Tibial nerve (tissue), 4 donors: ENCODE data around the gene GNAQ. TPM values are rescaled to one million over a fixed set of nuclear protein-coding genes. Genes with fewer than 3 reads are reported as not detected.
"Not testable (repeated sequence)": the region's sequence is repeated elsewhere in the genome, so short reads cannot be mapped to it uniquely, and the experiment has no call there.

Experiments
- DNase-seq, 2 donors: peaks; one replicate each; pipeline ENCODE4 v3.0.0-alpha.2; 2019; ENCODE audit warnings: low spot score in 2 of 2
- H3K27ac ChIP-seq, 4 donors: fragments of 200-600 bp; sonication (generic) in 3 of 4; one replicate each; pipeline ENCODE4 v1.5.1; 2017 to 2019; ENCODE audit warnings: mild to moderate bottlenecking in 1 of 4
- H3K27me3 ChIP-seq, 2 donors: fragments of 200-600 bp; sonication (generic) in 1 of 2; one replicate each; pipeline versions ENCODE4 v1.5.1 to v1.6.0; 2017 to 2019
- H3K36me3 ChIP-seq, 3 donors: fragments of 200-600 bp; sonication (generic); one replicate each; pipeline ENCODE4 v1.5.1; 2018 to 2019
- H3K4me1 ChIP-seq, 4 donors: fragments of 200-600 bp; sonication (generic) in 3 of 4; one replicate each; pipeline ENCODE4 v1.5.1; 2017 to 2019
- H3K4me3 ChIP-seq, 4 donors: fragments of 200-600 bp; sonication (generic) in 3 of 4; one replicate each; pipeline ENCODE4 v1.5.1; 2017 to 2019; ENCODE audit warnings: mild to moderate bottlenecking in 1 of 4, moderate library complexity in 1 of 4
- H3K9me3 ChIP-seq, 4 donors: fragments of 200-600 bp; sonication (generic) in 3 of 4; one replicate each; pipeline ENCODE4 v1.5.1; 2017 to 2019
- EP300 ChIP-seq, 2 donors: sonication (generic); formaldehyde crosslinking; IDR thresholded peaks; one replicate each; pipeline ENCODE4 v1.6.1; 2017; ENCODE audit warnings: antibody characterized with exemption in 2 of 2, mild to moderate bottlenecking in 1 of 2
- POLR2A ChIP-seq, 2 donors: fragments of 450-650 bp; IDR thresholded peaks; one replicate each; pipeline ENCODE4 v1.6.1; 2017; ENCODE audit warnings: antibody characterized with exemption in 2 of 2, mild to moderate bottlenecking in 2 of 2, moderate library complexity in 2 of 2
- WGBS, 2 donors: methylation state at CpG; one replicate each; pipeline ENCODE4 v1.1.5; 2018; 5-methylcytosine and 5-hydroxymethylcytosine counted together
- total RNA-seq, 4 donors: library from RNA; depleted of rRNA; stranded (reverse); fragments of >200 nt; gene quantifications; one replicate each; pipeline ENCODE4 v1.1.0, GENCODE V29; 2016
- TF ChIP-seq, protein P1 (sequence below), 5 experiments: fragments of 200-600 bp in 3 of 5; fragments of 450-650 bp in 2 of 5; sonication (generic) in 3 of 5; IDR thresholded peaks; one replicate each; pipeline ENCODE4 v1.5.1; 2016 to 2019; ENCODE audit warnings: antibody characterized with exemption in 5 of 5, mild to moderate bottlenecking in 3 of 5, moderate library complexity in 2 of 5

The GNAQ gene
- total RNA-seq, 4 donors from 2014 or later = 38.7 to 50.3 (median 41.6) TPM

DNA sequence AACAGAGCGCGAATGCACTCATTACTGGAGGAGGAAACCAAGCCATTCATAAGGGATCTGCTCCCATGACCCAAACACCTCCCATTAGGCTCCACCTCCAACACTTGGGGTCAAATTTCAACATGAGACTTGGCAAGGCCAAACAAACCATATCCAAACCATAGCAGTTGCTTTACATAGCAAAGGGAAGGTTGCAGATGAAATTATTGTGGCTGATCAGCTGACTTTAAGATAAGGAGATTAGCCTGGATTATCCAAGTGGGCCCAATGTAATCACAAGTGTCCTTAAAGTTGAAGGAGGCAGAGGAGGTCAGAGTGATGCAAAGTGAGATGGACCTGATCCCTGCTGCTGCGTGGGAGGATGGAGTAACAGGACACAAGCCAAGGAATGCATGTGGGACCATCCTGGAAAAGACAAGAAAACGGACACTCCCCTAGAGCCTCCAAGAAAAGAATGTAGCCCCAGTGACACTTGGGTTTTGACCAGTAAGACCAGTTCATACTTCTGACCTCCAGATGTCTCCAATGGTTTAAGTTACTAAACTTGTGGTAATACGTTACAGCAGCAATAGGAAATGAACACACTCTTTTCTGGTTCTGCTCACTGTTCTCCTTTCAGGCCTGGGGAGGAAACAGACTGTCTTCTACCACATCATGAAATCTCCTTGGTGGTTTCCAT lies 167.3 kb downstream of the GNAQ start:
- WGBS, 2 donors = 64 to 70% methylated on average over 5 of the region's 5 CpGs
- Histone ChIP-seq H3K27me3 (no peaks in the 10 kb centered on the region), H3K9me3 (no peaks in the 10 kb centered on the region), H3K4me3 (no peak overlapping the region), H3K27ac (no peak overlapping the region), H3K36me3 (peaks cover 0 to 27% (median 0%) of the 10 kb centered on the region in 3 donors), H3K4me1 (no peaks in the 10 kb centered on the region)
- TF ChIP-seq, protein P1, sequence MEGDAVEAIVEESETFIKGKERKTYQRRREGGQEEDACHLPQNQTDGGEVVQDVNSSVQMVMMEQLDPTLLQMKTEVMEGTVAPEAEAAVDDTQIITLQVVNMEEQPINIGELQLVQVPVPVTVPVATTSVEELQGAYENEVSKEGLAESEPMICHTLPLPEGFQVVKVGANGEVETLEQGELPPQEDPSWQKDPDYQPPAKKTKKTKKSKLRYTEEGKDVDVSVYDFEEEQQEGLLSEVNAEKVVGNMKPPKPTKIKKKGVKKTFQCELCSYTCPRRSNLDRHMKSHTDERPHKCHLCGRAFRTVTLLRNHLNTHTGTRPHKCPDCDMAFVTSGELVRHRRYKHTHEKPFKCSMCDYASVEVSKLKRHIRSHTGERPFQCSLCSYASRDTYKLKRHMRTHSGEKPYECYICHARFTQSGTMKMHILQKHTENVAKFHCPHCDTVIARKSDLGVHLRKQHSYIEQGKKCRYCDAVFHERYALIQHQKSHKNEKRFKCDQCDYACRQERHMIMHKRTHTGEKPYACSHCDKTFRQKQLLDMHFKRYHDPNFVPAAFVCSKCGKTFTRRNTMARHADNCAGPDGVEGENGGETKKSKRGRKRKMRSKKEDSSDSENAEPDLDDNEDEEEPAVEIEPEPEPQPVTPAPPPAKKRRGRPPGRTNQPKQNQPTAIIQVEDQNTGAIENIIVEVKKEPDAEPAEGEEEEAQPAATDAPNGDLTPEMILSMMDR (IDR thresholded peaks at IDR 0.05) = no peak
- TF ChIP-seq EP300 (IDR thresholded peaks at IDR 0.05) = peak in 1 of 2 donors; percentile 8
- no peak for TF ChIP-seq POLR2A (IDR thresholded peaks at IDR 0.05)
- no peak for DNase-seq

DNA sequence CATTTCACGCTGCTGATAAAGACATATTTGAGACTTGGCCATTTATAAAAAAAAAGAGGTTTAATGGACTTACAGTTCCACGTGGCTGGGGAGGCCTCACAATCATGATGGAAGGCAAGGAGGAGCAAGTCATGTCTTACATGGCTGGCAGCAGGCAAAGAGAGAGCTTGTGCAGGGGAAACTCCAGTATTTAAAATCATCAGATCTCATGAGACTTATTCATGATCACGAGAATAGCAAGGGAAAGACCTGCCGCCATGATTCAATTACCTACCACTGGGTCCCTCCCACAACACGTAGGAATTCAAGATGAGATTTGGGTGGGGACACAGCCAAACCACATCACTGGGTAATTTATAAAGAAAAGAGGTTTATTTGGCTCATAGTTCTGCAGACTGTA lies 168.0 kb downstream of the GNAQ start:
- WGBS, 2 donors = 96 to 97% methylated on average over 5 of the region's 5 CpGs
- DNase-seq, H3K4me3 ChIP-seq: not testable (repeated sequence)

DNA sequence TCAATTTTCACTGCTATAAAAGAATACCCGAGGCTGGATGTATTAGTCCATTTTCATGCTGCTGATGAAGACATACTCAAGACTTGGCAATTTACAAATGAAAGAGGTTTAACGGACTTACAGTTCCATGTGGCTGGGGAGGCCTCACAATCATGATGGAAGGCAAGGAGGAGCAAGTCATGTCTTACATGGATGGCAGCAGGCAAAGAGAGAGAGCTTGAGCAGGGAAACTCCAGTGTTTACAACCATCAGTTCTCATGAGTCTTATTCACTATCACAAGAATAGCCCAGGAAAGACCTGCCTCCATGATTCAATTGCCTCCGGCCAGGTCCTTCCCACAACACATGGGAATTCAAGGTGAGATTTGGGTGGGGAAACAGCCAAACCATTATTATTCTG lies 170.7 kb downstream of the GNAQ start:
- H3K27ac ChIP-seq = not testable (repeated sequence)
- 91 to 98% methylated on average over 3 of the region's 3 CpGs for WGBS, 2 donors

More for the DNA sequence above, 168.0 kb downstream of the GNAQ start:
- not testable (repeated sequence) for H3K27ac ChIP-seq, H3K9me3 ChIP-seq, H3K4me1 ChIP-seq, H3K27me3 ChIP-seq
- peaks cover 0 to 27% (median 0%) of the 10 kb centered on the region in 3 donors for H3K36me3 ChIP-seq

DNA sequence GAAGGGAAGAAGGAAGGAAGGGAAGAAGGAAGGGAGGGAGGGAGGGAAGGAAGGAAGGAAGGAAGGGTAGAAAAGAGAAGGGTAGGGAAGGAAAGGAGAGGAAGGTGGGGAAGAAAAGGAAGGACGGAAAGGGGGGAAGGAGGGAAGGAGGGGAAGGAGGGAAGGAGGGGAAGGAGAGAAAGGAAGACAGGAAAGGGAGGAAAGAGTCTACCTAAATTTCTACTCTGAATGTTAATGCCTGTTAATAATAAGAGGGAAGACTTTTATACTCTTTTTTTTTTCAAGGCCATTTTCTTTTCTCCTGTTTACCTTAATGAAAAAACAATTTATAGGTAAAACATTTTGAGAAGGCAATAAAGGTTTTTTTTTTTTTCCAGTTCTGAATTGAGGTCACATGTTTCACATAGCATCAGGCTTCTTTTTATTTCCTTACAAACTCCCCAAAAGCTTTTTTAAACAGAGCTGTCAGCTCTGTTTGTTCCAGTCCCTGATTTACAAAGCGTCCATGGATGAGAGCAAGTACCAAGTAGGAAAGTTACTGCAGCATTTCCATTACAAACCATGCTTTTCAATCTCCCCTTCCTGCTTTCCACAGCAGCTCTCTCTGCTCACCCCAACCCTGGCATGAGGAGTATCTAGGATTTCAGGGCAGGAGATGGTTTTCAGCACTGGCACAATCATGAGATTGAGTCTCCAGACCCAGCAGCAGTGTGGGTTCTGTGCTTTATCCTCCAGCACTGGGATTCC lies 173.9 kb downstream of the GNAQ start:
- Histone ChIP-seq H3K36me3 (peaks cover 0 to 24% (median 0%) of the 10 kb centered on the region in 3 donors), H3K27ac (no peak overlapping the region), H3K4me1 (peaks cover 0 to 27% (median 2%) of the 10 kb centered on the region in 4 donors), H3K4me3 (no peak overlapping the region), H3K27me3 (no peaks in the 10 kb centered on the region), H3K9me3 (no peaks in the 10 kb centered on the region)
- no peak for DNase-seq
- TF ChIP-seq POLR2A (IDR thresholded peaks at IDR 0.05) (no peak), EP300 (IDR thresholded peaks at IDR 0.05) (no peak)
- TF ChIP-seq, protein P1 (IDR thresholded peaks at IDR 0.05) = no peak
- WGBS, 2 donors = 89 to 95% methylated on average over 2 of the region's 2 CpGs

More for the DNA sequence above, 170.7 kb downstream of the GNAQ start:
- peaks cover 0 to 35% (median 0%) of the 10 kb centered on the region in 3 donors for H3K36me3 ChIP-seq
- not testable (repeated sequence) for H3K4me3 ChIP-seq, H3K4me1 ChIP-seq, H3K27me3 ChIP-seq, DNase-seq, H3K9me3 ChIP-seq

DNA sequence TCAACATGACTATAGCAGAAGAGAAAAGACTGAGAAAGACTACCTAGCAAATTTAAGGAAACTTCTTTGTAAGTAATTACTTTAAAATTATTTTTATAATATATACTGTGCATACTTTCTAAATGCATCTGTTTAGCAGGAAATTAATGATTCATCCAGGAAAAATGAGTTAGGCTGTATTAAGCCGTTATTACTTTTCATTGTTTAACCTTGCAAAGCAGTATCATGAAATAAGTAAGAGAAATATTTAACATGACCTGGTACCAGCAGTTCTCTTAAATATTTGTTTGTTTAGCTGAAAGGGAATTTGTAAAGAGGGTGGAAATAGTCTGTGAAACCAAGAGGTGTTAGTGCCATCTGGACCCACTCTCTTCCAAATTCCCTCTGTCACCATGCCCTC lies 175.0 kb downstream of the GNAQ start:
- Histone ChIP-seq H3K4me1 (peaks cover 0 to 38% (median 7%) of the 10 kb centered on the region in 4 donors), H3K36me3 (peaks cover 0 to 23% (median 0%) of the 10 kb centered on the region in 3 donors)
- WGBS, 2 donors = 47 to 53% methylated on average over 1 of the region's 1 CpG

More for the DNA sequence above, 175.0 kb downstream of the GNAQ start:
- H3K27ac ChIP-seq = no peak overlapping the region
- H3K4me3 ChIP-seq = no peak overlapping the region
- H3K9me3 ChIP-seq = no peaks in the 10 kb centered on the region
- no peaks in the 10 kb centered on the region for H3K27me3 ChIP-seq
- TF ChIP-seq POLR2A (IDR thresholded peaks at IDR 0.05) (no peak), EP300 (IDR thresholded peaks at IDR 0.05) (no peak)
- TF ChIP-seq, protein P1 (IDR thresholded peaks at IDR 0.05) = no peak
- DNase-seq = no peak
